Measurements from ENCODE around the gene JAZF1. TPM values are rescaled to one million over a fixed set of nuclear protein-coding genes. Genes with fewer than 3 reads are reported as not detected.
"Not testable (repeated sequence)": the region's sequence is repeated elsewhere in the genome, so short reads cannot be mapped to it uniquely, and the experiment has no call there.

Gene JAZF1
- total RNA-seq, 4 donors from 2014 or later = 4.7 to 8.1 (median 5.7) TPM

DNA sequence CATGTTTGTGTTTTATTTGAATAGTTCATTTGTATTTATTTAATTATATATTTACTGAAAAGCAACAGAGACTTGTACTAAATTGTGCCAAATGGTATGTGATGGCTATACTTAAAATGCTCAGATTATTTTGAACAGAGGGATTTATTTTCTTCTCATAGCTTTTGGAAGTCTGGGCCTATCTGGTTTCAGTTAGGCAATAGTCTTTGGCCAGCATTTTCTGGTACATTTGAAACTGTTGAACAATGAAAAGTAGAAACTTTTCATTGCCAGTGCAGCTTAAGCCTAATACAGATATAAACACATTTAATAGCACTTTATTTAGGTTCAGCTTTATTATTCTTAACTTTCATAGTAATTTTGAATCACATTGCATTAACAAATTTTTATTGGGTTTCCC, 252.6 kb downstream of the JAZF1 start:
- H3K4me3 ChIP-seq (ENCODE audit: low read depth, poor library complexity, severe bottlenecking) = no peak overlapping the region
- TF ChIP-seq, protein P1, sequence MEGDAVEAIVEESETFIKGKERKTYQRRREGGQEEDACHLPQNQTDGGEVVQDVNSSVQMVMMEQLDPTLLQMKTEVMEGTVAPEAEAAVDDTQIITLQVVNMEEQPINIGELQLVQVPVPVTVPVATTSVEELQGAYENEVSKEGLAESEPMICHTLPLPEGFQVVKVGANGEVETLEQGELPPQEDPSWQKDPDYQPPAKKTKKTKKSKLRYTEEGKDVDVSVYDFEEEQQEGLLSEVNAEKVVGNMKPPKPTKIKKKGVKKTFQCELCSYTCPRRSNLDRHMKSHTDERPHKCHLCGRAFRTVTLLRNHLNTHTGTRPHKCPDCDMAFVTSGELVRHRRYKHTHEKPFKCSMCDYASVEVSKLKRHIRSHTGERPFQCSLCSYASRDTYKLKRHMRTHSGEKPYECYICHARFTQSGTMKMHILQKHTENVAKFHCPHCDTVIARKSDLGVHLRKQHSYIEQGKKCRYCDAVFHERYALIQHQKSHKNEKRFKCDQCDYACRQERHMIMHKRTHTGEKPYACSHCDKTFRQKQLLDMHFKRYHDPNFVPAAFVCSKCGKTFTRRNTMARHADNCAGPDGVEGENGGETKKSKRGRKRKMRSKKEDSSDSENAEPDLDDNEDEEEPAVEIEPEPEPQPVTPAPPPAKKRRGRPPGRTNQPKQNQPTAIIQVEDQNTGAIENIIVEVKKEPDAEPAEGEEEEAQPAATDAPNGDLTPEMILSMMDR (IDR thresholded peaks at IDR 0.05) = no peak
- TF ChIP-seq POLR2A (IDR thresholded peaks at IDR 0.05) = no peak
- DNase-seq (ENCODE audit: low spot score in 2 of 2) = no peak
- intact Hi-C loops (cut with DNase I; ENCODE audit: low total_unique reads) = loop anchor here (10.0 kb wide), 1 partner anchor 267 kb away; no protein-coding TSS in a partner anchor

DNA sequence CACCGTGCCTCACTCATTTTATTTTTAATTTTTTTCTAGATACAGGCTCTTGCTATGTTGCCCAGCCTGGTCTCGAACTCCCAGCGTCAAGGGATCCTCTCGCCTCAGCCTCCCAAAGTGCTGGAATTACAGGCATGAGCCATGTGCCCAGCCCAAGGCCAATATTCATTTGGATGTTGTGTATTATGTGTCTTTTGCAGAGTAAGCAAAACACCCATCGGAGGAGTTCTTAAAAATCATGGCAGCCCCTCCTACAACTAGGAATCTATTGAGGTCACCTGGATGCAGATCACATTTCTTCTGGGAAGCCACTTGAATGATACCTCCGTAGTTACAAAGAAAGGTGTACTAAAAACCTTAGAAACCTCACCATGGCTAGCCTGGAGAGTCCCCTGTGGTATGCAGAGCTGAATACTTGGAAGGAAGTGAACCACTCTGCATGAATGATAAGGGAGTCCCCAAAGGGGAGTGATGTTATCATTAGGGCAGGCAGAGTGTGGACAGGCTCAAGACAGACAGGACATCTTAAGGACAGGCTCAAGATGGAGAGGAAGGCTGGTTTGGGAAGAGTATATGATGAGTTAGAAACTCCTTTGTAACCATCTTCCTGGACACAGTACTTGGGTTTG, 254.9 kb downstream of the JAZF1 start:
- intact Hi-C loops (cut with DNase I; ENCODE audit: low total_unique reads) = loop anchor here (10.0 kb wide), 1 partner anchor 269 kb away; no protein-coding TSS in a partner anchor
- TF ChIP-seq, protein P1 (IDR thresholded peaks at IDR 0.05) = no peak
- no peak for TF ChIP-seq POLR2A (IDR thresholded peaks at IDR 0.05)
- no peak overlapping the region for H3K4me3 ChIP-seq (ENCODE audit: low read depth, poor library complexity, severe bottlenecking)
- DNase-seq (ENCODE audit: low spot score in 2 of 2) = no peak
- WGBS, 2 donors = 93 to 96% methylated on average over 6 of the region's 6 CpGs

DNA sequence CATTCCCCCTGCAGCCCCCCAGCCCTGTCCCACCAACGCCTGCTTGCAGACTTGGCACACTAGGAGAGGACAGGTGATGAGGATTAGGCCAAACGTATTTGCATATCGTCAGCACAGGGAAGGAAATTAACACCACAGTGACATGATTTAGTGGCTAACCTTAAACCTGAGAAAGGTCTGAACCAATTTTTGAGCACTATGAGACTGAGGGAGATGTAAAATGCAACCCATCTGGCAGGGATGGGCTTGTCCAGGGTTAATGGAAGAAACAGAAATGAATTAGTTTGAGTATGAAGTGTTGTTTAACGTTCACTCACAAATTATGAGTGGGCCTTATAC, 257.0 kb downstream of the JAZF1 start:
- TF ChIP-seq POLR2A (IDR thresholded peaks at IDR 0.05) = no peak
- TF ChIP-seq, protein P1 (IDR thresholded peaks at IDR 0.05) = no peak
- no peak overlapping the region for H3K4me3 ChIP-seq (ENCODE audit: low read depth, poor library complexity, severe bottlenecking)
- WGBS, 2 donors = 70 to 79% methylated on average over 4 of the region's 4 CpGs
- intact Hi-C loops (cut with DNase I; ENCODE audit: low total_unique reads) = loop anchor here (10.0 kb wide), 1 partner anchor 271 kb away; no protein-coding TSS in a partner anchor
- no peak for DNase-seq (ENCODE audit: low spot score in 2 of 2)

DNA sequence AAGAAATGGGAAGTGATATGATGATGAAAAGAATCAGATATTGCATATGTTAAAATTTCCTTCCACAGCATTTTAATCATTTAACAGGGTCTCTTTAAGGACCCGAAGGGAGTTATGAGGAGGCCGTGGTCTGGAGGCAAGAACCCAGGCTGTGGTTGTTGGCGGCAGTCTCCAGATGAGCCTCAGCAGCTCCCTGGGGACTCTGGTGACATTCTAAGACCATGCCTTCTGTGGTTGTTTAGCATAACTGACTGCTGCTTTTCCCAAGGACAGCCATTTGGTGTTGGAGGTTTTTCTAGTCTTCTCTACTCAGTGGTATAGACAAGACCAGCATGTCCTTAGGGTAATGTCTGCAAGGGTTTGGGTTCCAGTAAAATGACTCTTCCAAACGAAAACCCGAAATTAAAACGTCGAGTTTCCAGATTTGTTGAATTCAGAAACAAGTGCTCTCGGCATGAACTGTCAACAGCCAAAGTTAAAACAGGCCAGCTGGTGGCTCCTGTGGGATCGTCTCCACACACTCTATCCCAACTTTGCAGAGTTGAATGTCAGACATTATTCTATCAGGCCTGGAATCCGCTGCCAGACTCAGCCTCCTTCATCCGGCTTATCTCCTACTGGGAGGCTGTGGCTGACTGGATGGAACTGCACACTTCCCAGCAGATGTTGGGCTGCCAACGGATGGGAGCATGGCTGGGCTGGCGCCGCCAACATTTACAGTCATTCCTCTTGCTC, 257.5 kb downstream of the JAZF1 start:
- no peak for TF ChIP-seq POLR2A (IDR thresholded peaks at IDR 0.05)
- TF ChIP-seq, protein P1 (IDR thresholded peaks at IDR 0.05) = no peak
- WGBS, 2 donors = 65 to 72% methylated on average over 14 of the region's 14 CpGs
- intact Hi-C loops (cut with DNase I; ENCODE audit: low total_unique reads) = loop anchor here (10.0 kb wide), 1 partner anchor 272 kb away; no protein-coding TSS in a partner anchor
- DNase-seq (ENCODE audit: low spot score in 2 of 2) = no peak
- H3K4me3 ChIP-seq (ENCODE audit: low read depth, poor library complexity, severe bottlenecking) = no peak overlapping the region

DNA sequence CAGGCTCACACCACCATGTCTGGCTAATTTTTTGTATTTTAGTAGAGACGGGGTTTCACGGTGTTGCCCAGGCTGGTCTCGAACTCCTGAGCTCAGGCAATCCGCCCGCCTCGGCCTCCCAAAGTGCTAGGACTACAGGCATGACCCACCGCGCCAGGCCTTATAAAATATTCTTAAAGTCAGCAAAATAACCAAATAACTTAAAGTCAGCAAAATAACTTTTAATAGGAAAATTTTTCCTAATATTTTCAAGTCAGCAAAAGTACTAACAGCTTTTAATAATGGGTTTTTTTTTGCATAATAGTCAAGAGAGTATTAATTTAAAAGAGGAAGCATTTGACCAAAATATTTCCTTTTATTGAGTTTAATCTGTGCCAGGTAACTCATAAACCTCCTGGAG, 258.2 kb downstream of the JAZF1 start:
- WGBS, 2 donors = 95 to 96% methylated on average over 8 of the region's 8 CpGs
- intact Hi-C loops (cut with DNase I; ENCODE audit: low total_unique reads) = loop anchor here (10.0 kb wide), 1 partner anchor 272 kb away; no protein-coding TSS in a partner anchor
- H3K4me3 ChIP-seq (ENCODE audit: low read depth, poor library complexity, severe bottlenecking); DNase-seq (ENCODE audit: low spot score in 2 of 2): not testable (repeated sequence)

DNA sequence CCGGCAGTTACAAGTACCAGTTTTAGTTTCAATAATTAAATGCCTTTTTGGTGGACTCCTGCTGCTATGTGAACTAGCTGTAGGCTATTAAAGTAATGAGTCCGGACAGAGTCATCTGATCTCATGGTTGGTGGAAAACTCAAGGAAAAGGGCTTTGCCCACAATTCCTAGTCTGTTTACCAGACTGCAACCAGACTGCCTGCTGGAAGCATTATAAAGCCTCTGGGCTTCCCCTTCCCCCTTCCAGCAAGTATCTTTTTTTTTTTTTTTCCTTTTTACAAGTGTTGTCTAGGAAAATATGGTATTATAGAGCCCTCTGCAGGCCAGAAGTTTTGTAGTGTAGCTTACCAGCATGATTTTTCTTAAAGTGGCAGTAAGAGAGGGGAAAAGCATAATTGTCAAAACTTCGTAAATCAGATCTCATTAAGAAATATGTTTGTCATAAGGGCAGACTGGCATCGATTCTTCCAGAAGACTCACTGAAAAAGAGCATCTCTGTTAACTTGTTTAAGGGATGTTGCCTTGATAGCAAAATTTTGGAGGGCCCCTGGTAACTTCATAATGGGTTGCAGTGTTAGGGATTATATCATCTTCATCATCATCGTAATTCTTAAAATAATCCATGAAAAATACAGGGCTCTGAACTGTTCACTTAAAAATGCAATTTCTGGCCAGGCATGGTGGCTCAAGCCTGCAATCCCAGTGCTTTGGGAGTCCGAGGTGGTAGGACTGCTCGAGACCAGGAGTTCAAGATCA, 259.3 kb downstream of the JAZF1 start:
- WGBS, 2 donors = 46 to 53% methylated on average over 7 of the region's 7 CpGs
- no peak for TF ChIP-seq POLR2A (IDR thresholded peaks at IDR 0.05)
- TF ChIP-seq, protein P1 (IDR thresholded peaks at IDR 0.05) = no peak
- peak in 1 of 2 donors; percentile 32 for DNase-seq (ENCODE audit: low spot score in 2 of 2)
- intact Hi-C loops (cut with DNase I; ENCODE audit: low total_unique reads) = loop anchor here (10.0 kb wide), 1 partner anchor 274 kb away; no protein-coding TSS in a partner anchor
- H3K4me3 ChIP-seq (ENCODE audit: low read depth, poor library complexity, severe bottlenecking) = no peak overlapping the region
